Hepatocyte (in vitro differentiated cells): Measurements from ENCODE around the gene JAML. TPM values are rescaled to one million over a fixed set of nuclear protein-coding genes. Genes with fewer than 3 reads are reported as not detected.

Experiments
- DNase-seq: peaks from one replicate; pipeline ENCODE4 v3.0.0-alpha.2; 2016; ENCODE audit warnings: low spot score
- H2AFZ ChIP-seq: fragments of 200-600 bp; sonication (generic); 2 replicates; pipeline ENCODE4 v1.6.0; 2016; ENCODE audit warnings: antibody characterized with exemption, mild to moderate bottlenecking
- H3K27ac ChIP-seq: fragments of 200-600 bp; sonication (generic); 2 replicates; pipeline ENCODE4 v1.5.1; 2016; ENCODE audit warnings: mild to moderate bottlenecking
- H3K27me3 ChIP-seq: fragments of 200-600 bp; sonication (generic); 2 replicates; pipeline ENCODE4 v1.6.1; 2016
- H3K36me3 ChIP-seq: fragments of 200-600 bp; sonication (generic); replicated peaks from 2 replicates; pipeline ENCODE4 v1.5.1; 2016; ENCODE audit warnings: low read depth; ENCODE audit not compliant: insufficient read depth
- H3K4me1 ChIP-seq: fragments of 200-600 bp; sonication (generic); 2 replicates; pipeline ENCODE4 v1.5.1; 2016; ENCODE audit warnings: mild to moderate bottlenecking, moderate library complexity; ENCODE audit not compliant: insufficient read depth
- H3K4me2 ChIP-seq: fragments of 200-600 bp; sonication (generic); 2 replicates; pipeline ENCODE4 v1.6.0; 2016
- H3K4me3 ChIP-seq: fragments of 200-600 bp; sonication (generic); 2 replicates; pipeline ENCODE4 v1.5.1; 2016; ENCODE audit warnings: mild to moderate bottlenecking
- H3K79me2 ChIP-seq: fragments of 200-600 bp; sonication (generic); 2 replicates; pipeline ENCODE4 v1.6.0; 2017; ENCODE audit warnings: mild to moderate bottlenecking
- H3K9me2 ChIP-seq: fragments of 200-600 bp; sonication (generic); replicated peaks from 2 replicates; pipeline ENCODE4 v1.6.0; 2017; ENCODE audit warnings: mild to moderate bottlenecking; ENCODE audit not compliant: insufficient read depth
- H3K9me3 ChIP-seq: fragments of 200-600 bp; sonication (generic); 2 replicates; pipeline ENCODE4 v1.5.1; 2016; ENCODE audit warnings: low read depth, mild to moderate bottlenecking
- H4K20me1 ChIP-seq: fragments of 200-600 bp; sonication (generic); 2 replicates; pipeline ENCODE4 v1.6.0; 2016; ENCODE audit warnings: mild to moderate bottlenecking; ENCODE audit not compliant: insufficient read depth, poor library complexity, severe bottlenecking
- CTCF ChIP-seq: fragments of 200-600 bp; sonication (generic); IDR thresholded peaks from 2 replicates; pipeline ENCODE4 v1.5.1; 2016; ENCODE audit warnings: antibody characterized with exemption, mild to moderate bottlenecking; ENCODE audit not compliant: poor library complexity
- EZH2 ChIP-seq: fragments of 200-600 bp; sonication (generic); IDR thresholded peaks from 2 replicates; pipeline ENCODE4 v1.6.1; 2016; ENCODE audit warnings: antibody characterized with exemption, mild to moderate bottlenecking, borderline replicate concordance
- EZH2phosphoT487 ChIP-seq: fragments of 200-600 bp; sonication (generic); IDR thresholded peaks from one replicate; pipeline ENCODE4 v1.6.1; 2018; ENCODE audit warnings: antibody characterized with exemption, mild to moderate bottlenecking, low read depth, moderate library complexity; ENCODE audit not compliant: unreplicated experiment, severe bottlenecking
- WGBS: methylation state at CpG from one replicate; pipeline ENCODE4 v1.1.6; 2016; ENCODE audit warnings: low lambda C conversion rate; ENCODE audit errors: missing lambda C conversion rate; 5-methylcytosine and 5-hydroxymethylcytosine counted together
- polyA plus RNA-seq: library from polyadenylated mRNA; unstranded; fragments of >200 nt; fragmentation: Nextera tagmentation; extraction: Ambion mirVana; gene quantifications from 2 replicates; pipeline ENCODE4 v1.2.1, GENCODE V29; 2016
- total RNA-seq: library from RNA; depleted of rRNA; stranded (reverse); fragments of >200 nt; gene quantifications from 2 replicates; pipeline ENCODE4 v1.2.3, GENCODE V29; 2014

JAML gene
- total and polyA plus RNA-seq, 2 experiments from 2014 or later: 5.3 to 5.9 TPM

GRCh38 chr11:118163494-118163893, 61.3 kb downstream of the JAML start:
- Histone ChIP-seq H2AFZ (no peak overlapping the region), H3K27ac (no peak overlapping the region), H3K4me2 (no peak overlapping the region), H3K79me2 (no peaks in the 10 kb centered on the region), H3K27me3 (peaks cover 40% of the 10 kb centered on the region), H3K4me3 (no peak overlapping the region), H3K36me3 (no peaks in the 10 kb centered on the region), H3K4me1 (no peaks in the 10 kb centered on the region), H4K20me1 (no peaks in the 10 kb centered on the region), H3K9me2 (no peaks in the 10 kb centered on the region), H3K9me3 (no peaks in the 10 kb centered on the region)
- TF ChIP-seq EZH2 (no peak), CTCF (no peak), EZH2phosphoT487 (no peak)
- DNase-seq: no peak
- 74% methylated on average over 5 of the region's 5 CpGs for WGBS

GRCh38 chr11:118162846-118163245, 62.0 kb downstream of the JAML start:
- Histone ChIP-seq H3K9me2 (no peaks in the 10 kb centered on the region), H3K79me2 (no peaks in the 10 kb centered on the region), H3K27ac (no peak overlapping the region), H3K27me3 (peaks cover 44% of the 10 kb centered on the region), H3K4me1 (no peaks in the 10 kb centered on the region), H3K9me3 (no peaks in the 10 kb centered on the region), H4K20me1 (no peaks in the 10 kb centered on the region), H3K4me3 (no peak overlapping the region), H3K36me3 (no peaks in the 10 kb centered on the region), H3K4me2 (no peak overlapping the region), H2AFZ (no peak overlapping the region)
- DNase-seq: no peak
- TF ChIP-seq CTCF (no peak), EZH2phosphoT487 (no peak), EZH2 (no peak)
- WGBS: 87% methylated on average over 3 of the region's 3 CpGs

- 84% methylated on average over 6 of the region's 6 CpGs for WGBS
- Histone ChIP-seq H2AFZ (no peak overlapping the region), H3K36me3 (no peaks in the 10 kb centered on the region), H3K9me3 (no peaks in the 10 kb centered on the region), H3K27me3 (peaks cover 55% of the 10 kb centered on the region), H3K27ac (no peak overlapping the region), H4K20me1 (no peaks in the 10 kb centered on the region), H3K79me2 (no peaks in the 10 kb centered on the region), H3K9me2 (no peaks in the 10 kb centered on the region), H3K4me2 (no peak overlapping the region), H3K4me1 (peaks cover 3% of the 10 kb centered on the region), H3K4me3 (no peak overlapping the region)
- DNase-seq: no peak
- TF ChIP-seq CTCF (no peak), EZH2phosphoT487 (no peak), EZH2 (no peak)
These were observed 63.0 kb downstream of the JAML start for GRCh38 chr11:118161786-118162185.
